Stimulated activated CD8-positive, alpha-beta memory T cell treated with anti-CD3 and anti-CD28 coated beads, Interleukin-4, amount 100 ng/mL, for 1 hour (primary cell): ENCODE data around the gene SUPT6H.
A peak's percentile ranks its signal among the peaks of the same experiment; 100 is the strongest.

Source experiments
- DNase-seq, 2 donors: peaks; one replicate each; pipeline ENCODE4 v3.0.0-alpha.2; 2020; ENCODE audit warnings: low read depth in 2 of 2, low spot score in 1 of 2

The SUPT6H gene

DNA sequence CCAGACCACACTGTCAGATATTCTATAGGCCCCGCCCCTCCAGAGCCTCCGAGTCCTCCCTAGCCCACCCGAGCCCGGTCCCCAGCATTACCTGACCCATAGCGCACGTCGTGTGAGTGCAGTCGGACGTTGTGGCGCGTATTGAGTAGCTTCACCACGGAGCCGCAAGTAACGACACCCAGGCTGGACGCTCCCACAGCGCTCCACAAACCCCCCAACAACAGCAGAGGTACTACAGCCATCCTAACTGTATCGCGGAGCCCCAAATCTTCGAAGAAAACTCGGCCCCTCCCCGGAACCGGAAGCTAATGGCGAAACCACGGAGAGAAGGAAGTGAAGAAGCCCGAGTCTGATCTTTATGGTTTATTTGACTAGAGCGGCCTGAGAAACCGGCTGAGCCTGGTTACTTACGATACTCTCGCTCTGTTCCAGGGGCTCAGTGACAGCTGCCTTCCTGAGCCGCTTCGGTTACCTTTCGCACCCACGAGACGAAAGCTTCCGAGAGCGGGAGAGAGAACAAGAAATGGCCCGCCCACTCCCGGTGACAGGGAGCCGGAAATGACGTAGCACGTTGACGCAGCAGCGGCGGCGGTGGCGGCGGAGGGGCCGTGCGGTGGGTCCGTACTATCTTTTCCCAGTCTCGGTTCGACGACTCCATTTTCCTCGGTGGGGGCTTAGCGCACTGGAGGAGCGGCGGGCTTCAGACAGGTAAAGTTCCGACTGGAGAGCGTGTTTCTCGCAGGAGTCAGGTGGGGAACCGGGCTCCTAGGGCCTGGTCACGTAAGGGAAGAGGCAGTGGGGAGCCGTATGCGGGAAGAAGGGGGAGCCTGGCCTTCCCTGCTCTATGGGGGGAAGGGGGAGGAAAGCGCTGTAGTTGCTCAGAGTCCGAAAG lies at the start of gene SUPT6H, which contains the start of gene SDF2:
TSS of gene SUPT6H (plus strand) at position 571 of the 892 bp plus-strand sequence. CDS start 11,197 bp downstream, outside the sequence.
TSS of gene SDF2 (minus strand) at position 272 of the 892 bp plus-strand sequence. CDS start at position 242, 30 bp downstream.
- peak; percentile 89 to 95 for DNase-seq

DNA sequence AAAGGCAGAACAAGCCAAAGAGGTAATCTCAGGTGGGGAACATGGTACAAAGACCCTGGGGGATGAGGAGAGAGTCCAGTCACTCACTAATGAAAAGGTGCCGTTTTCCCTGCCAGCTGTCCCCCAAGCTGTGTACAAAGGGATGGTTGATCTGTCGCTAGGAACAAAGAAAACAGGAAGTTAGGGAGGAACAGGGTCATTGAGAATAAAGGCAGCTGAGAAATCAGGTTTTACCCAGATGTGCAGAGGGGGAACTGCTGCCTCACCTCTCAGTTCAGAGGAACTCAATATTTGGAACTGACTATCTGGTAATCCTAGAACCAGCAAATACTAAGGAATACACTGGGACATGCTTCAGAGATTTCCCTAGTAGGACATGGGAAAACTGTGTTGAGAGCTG lies 49.5 kb upstream of the SUPT6H start:
- DNase-seq, result no peak

- DNase-seq, result peak in 1 of 2 donors; percentile 18
Measured at GRCh38 chr17:28612936-28613872, 48.8 kb upstream of the SUPT6H start.

GRCh38 chr17:28613931-28614381 lies 48.0 kb upstream of the SUPT6H start, which contains the start of gene RSKR:
Gene RSKR (minus strand): TSS chr17:28614185. CDS start chr17:28614161, 24 bp downstream.
- DNase-seq, result no peak

DNA sequence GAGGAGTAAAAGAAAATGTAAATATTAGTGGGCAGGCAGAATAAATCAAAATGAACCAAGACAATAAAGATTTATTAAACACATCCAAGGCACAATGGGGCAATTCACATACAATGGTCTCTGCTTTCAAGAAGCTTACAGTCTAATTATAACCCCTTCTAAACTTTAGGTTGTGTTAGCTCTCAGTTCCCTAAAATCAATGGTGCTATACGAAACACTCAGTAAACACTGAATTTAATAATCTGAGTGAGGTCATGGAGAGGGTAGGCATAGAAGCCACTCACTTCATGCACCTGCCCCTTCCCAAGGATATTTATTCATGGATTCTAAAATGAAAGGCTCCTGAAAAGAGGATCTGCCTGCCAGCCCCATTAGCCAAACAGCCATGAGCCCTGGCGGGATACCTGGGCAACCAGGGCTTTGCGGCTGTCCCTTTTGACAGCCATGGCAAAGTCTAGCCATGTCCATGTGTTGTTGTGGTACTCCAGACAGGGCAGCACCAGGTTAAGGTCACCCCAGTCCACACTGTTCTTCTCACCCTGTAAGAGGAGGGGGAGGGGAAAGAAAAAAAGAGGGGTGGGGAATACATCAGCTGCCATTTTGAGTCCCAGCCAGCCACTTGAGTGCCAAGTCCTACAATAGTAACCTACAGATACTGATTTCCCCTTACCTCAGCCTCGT lies 46.6 kb upstream of the SUPT6H start:
- DNase-seq, result no peak

DNA sequence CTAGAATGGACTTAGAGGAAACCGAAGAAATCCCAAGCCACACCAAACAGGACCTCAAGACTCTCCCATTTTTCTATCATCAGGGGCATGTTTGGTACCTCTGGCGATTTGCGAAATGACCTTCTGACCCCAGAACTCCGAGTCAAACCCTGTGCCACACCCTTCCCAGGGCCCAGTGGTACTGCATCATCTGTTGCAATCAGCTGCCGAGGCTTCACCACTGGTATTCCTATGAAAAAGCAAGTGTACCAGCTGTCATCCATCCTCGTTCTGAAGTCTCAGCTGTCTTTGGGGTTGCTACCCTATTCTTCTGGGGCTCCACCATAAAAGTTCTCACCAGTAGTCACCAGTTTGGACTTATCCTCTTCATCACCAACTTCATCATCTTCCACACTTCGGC lies 45.7 kb upstream of the SUPT6H start:
- DNase-seq, result no peak

GRCh38 chr17:28618464-28618863 lies 43.5 kb upstream of the SUPT6H start:
- DNase-seq, result no peak

DNA sequence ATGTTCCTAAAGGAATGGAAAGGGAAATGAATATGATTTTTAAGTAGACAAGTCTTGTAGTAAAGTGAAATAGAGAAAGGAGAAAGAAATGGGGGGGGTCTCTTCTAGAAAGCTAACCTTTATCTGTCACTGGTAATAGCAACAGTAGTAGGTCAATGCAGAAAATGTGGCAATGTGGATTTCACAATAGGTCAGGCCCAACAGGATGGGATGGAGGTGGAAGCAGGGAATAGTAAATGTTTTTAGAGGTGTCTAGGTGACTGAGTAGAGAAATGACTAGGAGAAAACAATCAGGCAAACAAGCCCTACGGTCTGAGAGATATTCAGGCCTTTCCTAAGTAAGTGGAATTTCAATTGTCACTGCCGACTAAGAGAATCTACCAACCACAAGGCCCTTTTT lies 42.0 kb upstream of the SUPT6H start:
- no peak for DNase-seq

- no peak for DNase-seq
Measured at GRCh38 chr17:28622186-28622585, 39.8 kb upstream of the SUPT6H start.

GRCh38 chr17:28623696-28624095 lies 38.3 kb upstream of the SUPT6H start:
- no peak for DNase-seq

DNA sequence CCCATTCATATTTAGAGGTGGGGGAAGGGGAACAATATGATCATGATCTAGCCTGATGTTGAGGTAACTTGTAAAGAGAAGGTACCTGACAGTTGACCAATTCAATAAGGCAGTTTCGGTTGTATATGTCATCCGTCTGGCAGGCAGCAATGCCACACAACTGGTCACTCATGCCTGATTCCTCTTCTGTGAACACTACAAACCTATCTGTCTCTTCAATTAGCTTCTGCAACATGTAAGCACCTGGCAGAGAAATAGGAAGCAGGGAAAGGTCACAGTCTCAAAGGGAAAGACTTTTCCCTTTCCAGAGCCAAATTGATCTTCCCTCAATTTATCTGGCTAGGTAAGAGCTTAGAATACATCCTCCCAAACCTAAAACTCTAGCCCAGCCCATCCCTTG lies 37.9 kb upstream of the SUPT6H start:
- no peak for DNase-seq

- DNase-seq, result no peak
Measured at GRCh38 chr17:28626818-28627217, 35.2 kb upstream of the SUPT6H start.

DNA sequence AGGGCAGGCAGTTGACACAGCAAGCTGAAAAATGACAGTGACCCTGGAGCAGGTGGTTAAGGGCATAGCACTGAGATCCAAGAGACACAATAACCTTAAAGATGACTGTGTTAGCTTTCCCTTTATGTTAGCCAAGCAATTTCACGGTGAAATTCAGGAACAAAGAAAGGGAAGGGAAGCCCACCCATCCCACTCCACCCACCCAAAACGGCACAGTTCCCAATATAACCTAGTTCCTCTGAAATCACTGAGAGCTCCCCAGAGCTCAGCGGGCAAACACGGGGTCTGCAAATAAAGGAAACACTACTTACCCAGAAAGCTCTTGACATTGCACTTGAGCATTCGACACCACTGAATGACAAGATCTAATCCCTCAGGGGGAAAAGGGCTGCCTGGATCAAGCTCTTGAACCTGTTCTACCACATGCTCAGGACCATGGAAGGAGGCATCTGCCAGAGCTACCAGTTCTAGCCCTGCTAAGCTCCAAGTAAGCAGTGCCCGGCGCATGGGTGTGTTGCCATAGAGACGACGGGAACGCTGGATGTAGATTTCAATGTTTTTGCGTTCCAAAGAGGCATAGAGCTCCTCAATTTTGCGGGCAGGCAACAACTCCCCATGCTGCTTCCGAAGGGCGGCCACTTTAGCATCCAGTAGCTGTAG lies 27.7 kb upstream of the SUPT6H start:
- DNase-seq, result no peak

DNA sequence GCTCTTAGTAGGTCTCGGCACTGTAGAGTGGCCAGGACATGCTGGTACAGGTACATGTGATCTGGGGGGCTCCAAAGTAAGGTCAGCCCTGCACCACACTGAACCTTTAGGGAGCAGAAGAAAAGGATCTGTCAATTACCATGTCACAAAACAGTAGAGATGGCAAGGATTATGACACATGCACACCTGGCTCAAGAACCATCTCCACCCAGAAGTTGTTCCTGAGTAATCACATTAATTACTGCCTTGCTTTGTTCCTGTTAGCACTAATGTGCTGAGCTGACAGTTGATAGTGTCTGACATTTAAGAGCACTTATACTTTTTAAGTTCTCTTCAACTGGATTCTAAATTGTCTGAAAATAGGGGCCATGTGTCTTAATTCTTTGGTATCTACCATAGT lies 26.5 kb upstream of the SUPT6H start:
- no peak for DNase-seq

- DNase-seq, result no peak
Measured at GRCh38 chr17:28641579-28641978, 20.4 kb upstream of the SUPT6H start.

- DNase-seq, result no peak
Measured at GRCh38 chr17:28643983-28644786, 17.8 kb upstream of the SUPT6H start.

GRCh38 chr17:28644787-28645575 lies 17.0 kb upstream of the SUPT6H start, which contains the start of gene BLTP2:
Gene BLTP2 (minus strand): TSS chr17:28645158. CDS start chr17:28645056, 102 bp downstream.
- peak; percentile 89 to 91 for DNase-seq

DNA sequence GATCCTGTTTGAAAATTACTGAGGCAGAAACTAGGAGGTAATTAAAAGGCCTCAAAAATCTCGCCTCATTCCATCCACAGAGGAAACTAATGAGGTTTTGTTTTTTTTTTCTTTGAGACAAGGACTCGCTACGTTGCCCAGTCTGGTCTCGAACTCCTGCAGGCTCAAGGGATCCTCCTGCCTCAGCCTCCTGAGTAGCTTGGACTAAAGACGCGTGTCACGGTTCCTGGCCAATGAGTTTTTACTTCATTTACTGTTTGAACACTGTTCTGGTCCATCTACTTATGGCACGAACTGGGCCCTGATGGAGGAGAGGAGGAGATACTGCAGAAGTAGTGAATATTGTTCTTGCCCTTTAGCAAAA lies 16.4 kb upstream of the SUPT6H start:
- DNase-seq, result no peak
